Stomach (tissue), 9 donors: ENCODE measurements around the gene ZNF598. TPM values are rescaled to one million over a fixed set of nuclear protein-coding genes. Genes with fewer than 3 reads are reported as not detected.

Source experiments
- DNase-seq, 2 donors: peaks; one replicate each; pipeline versions ENCODE4 v3.0.0 to v3.0.0-alpha.2; 2013 to 2019
- H3K27ac ChIP-seq, 5 donors: fragments of 200-600 bp in 4 of 5; sonication (generic) in 4 of 5; one replicate each; pipeline ENCODE4 v1.5.1; 2013 to 2019; ENCODE audit warnings: mild to moderate bottlenecking in 1 of 5, moderate library complexity in 1 of 5
- H3K27me3 ChIP-seq, 3 donors: fragments of 200-600 bp; sonication (generic); one replicate each; pipeline ENCODE4 v1.5.1; 2017 to 2019; ENCODE audit warnings: mixed run types in 1 of 3
- H3K36me3 ChIP-seq, 4 donors: fragments of 200-600 bp; sonication (generic); 1 replicate in 3 of 4; 2 replicates in 1 of 4; pipeline ENCODE4 v1.5.1; 2016 to 2019
- H3K4me1 ChIP-seq, 4 donors: fragments of 200-600 bp; sonication (generic); one replicate each; pipeline ENCODE4 v1.5.1; 2016 to 2019
- H3K4me3 ChIP-seq, 4 donors: fragments of 200-600 bp; sonication (generic) in 3 of 4; one replicate each; pipeline ENCODE4 v1.5.1; 2016 to 2019; ENCODE audit warnings: mild to moderate bottlenecking in 1 of 4
- H3K9me3 ChIP-seq, 4 donors: fragments of 200-600 bp; sonication (generic); one replicate each; pipeline ENCODE4 v1.5.1; 2016 to 2019
- EP300 ChIP-seq: sonication (generic); formaldehyde crosslinking; IDR thresholded peaks from one replicate; pipeline ENCODE4 v1.6.1; 2017; ENCODE audit warnings: antibody characterized with exemption
- POLR2A ChIP-seq, 4 donors: fragments of 450-650 bp; IDR thresholded peaks; one replicate each; pipeline ENCODE4 v1.6.1; 2016; ENCODE audit warnings: antibody characterized with exemption in 4 of 4, control low read depth in 2 of 4, mild to moderate bottlenecking in 1 of 4, moderate library complexity in 1 of 4
- POLR2AphosphoS5 ChIP-seq, 3 donors: sonication (generic); formaldehyde crosslinking; IDR thresholded peaks; one replicate each; pipeline ENCODE4 v1.6.1; 2016; ENCODE audit warnings: antibody characterized with exemption in 3 of 3
- WGBS, 5 donors: extraction: QIAGEN DNeasy Blood & Tissue Kit in 3 of 5; methylation state at CpG; one replicate each; pipeline versions ENCODE4 v1.1.5 to v1.1.7; 2013 to 2018; 5-methylcytosine and 5-hydroxymethylcytosine counted together
- intact Hi-C: fragments of 100-400 bp; cut with DNase I; formaldehyde crosslinking; loops from one replicate; pipeline ENCODE4 v1.15.1; 2023; ENCODE audit warnings: low total_unique reads
- polyA plus RNA-seq, 3 donors: library from polyadenylated mRNA; stranded (reverse); fragments of 200-250 nt; gene quantifications; one replicate each; pipeline ENCODE4 v1.2.3, GENCODE V29; 2013
- small RNA-seq, 4 donors: library from RNA; depleted of rRNA; stranded (forward); fragments of <200 nt; gene quantifications; one replicate each; pipeline ENCODE3, GENCODE V24; 2016
- total RNA-seq, 5 donors: library from RNA; depleted of rRNA; stranded (reverse); fragments of >200 nt; gene quantifications; one replicate each; pipeline versions ENCODE4 v1.1.0 to v1.2.3, GENCODE V29; 2014 to 2016
- TF ChIP-seq, protein P1 (sequence below), 7 experiments: fragments of 450-650 bp in 4 of 7; fragments of 200-600 bp in 3 of 7; sonication (generic) in 3 of 7; IDR thresholded peaks; one replicate each; pipeline ENCODE4 v1.5.1; 2016 to 2019; ENCODE audit warnings: antibody characterized with exemption in 7 of 7, control low read depth in 2 of 7, mild to moderate bottlenecking in 1 of 7
- donor health status: healthy with polysubstance abuse.
- donor health status: Bipolar disorder and iron deficiency.
- donor health status: healthy.

The ZNF598 gene
- total and polyA plus RNA-seq, 8 donors = 16.3 to 86.2 (median 26.2) TPM

DNA sequence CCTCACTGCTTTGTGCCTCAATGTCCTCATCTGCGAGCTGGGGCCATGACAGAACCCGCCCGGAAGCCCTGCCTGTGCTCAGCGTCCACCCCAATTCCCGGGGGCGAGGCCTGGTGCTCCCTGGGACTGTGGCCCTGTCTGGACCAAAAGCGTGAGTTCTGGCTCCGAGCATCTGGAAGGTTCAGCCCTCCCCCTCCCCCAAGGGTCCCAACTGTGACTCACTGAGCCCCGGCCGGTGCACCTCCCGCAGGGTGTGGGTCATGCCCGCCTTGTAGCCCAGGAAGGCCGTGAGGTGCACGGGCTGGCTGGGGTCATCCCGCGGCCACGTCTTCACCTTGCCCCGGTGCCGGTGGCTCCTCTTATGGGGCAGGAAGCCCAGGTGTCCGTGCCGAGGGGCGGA, 55.9 kb downstream of the ZNF598 start:
- H3K36me3 ChIP-seq = no peaks in the 10 kb centered on the region
- H3K4me1 ChIP-seq = peaks cover 2 to 8% (median 2%) of the 10 kb centered on the region in 4 donors
- intact Hi-C loops = no loop called here
- WGBS, 5 donors = 86 to 94% (median 93%) methylated on average over 8 to 22 of the region's 22 CpGs
- no peaks in the 10 kb centered on the region for H3K27me3 ChIP-seq
- DNase-seq = no peak
- no peak for TF ChIP-seq POLR2AphosphoS5 (IDR thresholded peaks at IDR 0.05)
- TF ChIP-seq EP300 = no peak
- TF ChIP-seq, protein P1, sequence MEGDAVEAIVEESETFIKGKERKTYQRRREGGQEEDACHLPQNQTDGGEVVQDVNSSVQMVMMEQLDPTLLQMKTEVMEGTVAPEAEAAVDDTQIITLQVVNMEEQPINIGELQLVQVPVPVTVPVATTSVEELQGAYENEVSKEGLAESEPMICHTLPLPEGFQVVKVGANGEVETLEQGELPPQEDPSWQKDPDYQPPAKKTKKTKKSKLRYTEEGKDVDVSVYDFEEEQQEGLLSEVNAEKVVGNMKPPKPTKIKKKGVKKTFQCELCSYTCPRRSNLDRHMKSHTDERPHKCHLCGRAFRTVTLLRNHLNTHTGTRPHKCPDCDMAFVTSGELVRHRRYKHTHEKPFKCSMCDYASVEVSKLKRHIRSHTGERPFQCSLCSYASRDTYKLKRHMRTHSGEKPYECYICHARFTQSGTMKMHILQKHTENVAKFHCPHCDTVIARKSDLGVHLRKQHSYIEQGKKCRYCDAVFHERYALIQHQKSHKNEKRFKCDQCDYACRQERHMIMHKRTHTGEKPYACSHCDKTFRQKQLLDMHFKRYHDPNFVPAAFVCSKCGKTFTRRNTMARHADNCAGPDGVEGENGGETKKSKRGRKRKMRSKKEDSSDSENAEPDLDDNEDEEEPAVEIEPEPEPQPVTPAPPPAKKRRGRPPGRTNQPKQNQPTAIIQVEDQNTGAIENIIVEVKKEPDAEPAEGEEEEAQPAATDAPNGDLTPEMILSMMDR (IDR thresholded peaks at IDR 0.05) = no peak
- TF ChIP-seq POLR2A (IDR thresholded peaks at IDR 0.05) = no peak
- no peak overlapping the region for H3K4me3 ChIP-seq
- no peak overlapping the region for H3K27ac ChIP-seq
- no peaks in the 10 kb centered on the region for H3K9me3 ChIP-seq

DNA sequence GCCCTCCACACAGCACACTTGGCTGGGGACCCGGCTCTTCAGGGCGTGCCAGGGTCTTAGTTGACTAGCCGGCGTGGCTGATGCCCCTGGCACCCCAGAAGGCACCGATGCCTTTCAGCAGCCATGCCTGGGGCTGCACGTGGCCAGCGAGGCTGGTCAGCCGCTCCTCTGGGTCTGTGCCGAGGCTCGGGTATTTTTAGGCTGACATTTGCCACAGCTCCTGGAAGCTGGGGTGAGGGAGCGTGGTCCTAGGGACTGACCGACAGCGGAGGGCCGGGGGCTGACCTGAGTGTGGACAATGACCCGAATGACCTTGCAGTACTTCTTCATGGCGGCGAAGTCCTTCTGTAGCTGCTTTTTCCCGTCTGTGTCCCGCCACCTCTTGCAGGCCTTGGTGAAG, 59.1 kb downstream of the ZNF598 start:
- TF ChIP-seq POLR2AphosphoS5 (IDR thresholded peaks at IDR 0.05) = no peak
- TF ChIP-seq, protein P1 (IDR thresholded peaks at IDR 0.05) = no peak
- TF ChIP-seq EP300 = no peak
- TF ChIP-seq POLR2A (IDR thresholded peaks at IDR 0.05) = no peak
- WGBS, 5 donors = 81 to 86% (median 85%) methylated on average over 12 to 19 of the region's 19 CpGs
- H3K4me1 ChIP-seq = peaks cover 0 to 5% (median 0%) of the 10 kb centered on the region in 4 donors
- H3K4me3 ChIP-seq = no peak overlapping the region
- no peak for DNase-seq
- no peaks in the 10 kb centered on the region for H3K36me3 ChIP-seq
- intact Hi-C loops = no loop called here
- H3K9me3 ChIP-seq = no peaks in the 10 kb centered on the region
- H3K27ac ChIP-seq = no peak overlapping the region
- H3K27me3 ChIP-seq = no peaks in the 10 kb centered on the region

DNA sequence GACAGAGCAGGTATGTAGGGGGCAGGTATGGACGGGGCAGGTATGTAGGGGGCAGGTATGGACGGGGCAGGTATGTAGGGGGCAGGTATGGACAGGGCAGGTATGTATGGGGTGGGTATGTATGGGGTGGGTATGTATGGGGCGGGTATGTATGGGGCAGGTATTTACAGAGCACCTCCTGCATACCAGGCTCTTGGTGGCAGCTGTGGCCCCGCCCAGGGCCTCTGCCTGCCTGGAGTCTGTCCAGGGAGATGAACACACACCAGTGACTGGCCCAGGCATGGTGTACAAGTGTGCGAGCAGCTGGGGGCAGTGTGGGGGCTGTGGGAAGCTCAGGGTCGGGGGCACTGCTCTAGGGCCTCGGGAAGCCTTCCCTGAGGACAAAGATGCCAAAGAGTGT, 59.6 kb downstream of the ZNF598 start:
- WGBS, 5 donors = 34 to 55% (median 48%) methylated on average over 4 to 7 of the region's 7 CpGs
- Histone ChIP-seq H3K4me3 (no peak overlapping the region), H3K27ac (no peak overlapping the region), H3K9me3 (no peaks in the 10 kb centered on the region), H3K27me3 (no peaks in the 10 kb centered on the region), H3K36me3 (no peaks in the 10 kb centered on the region), H3K4me1 (peaks cover 0 to 5% (median 0%) of the 10 kb centered on the region in 4 donors)
- TF ChIP-seq POLR2AphosphoS5 (IDR thresholded peaks at IDR 0.05) (no peak), EP300 (no peak), POLR2A (IDR thresholded peaks at IDR 0.05) (no peak)
- TF ChIP-seq, protein P1 (IDR thresholded peaks at IDR 0.05) = no peak
- no peak for DNase-seq
- intact Hi-C loops = no loop called here

DNA sequence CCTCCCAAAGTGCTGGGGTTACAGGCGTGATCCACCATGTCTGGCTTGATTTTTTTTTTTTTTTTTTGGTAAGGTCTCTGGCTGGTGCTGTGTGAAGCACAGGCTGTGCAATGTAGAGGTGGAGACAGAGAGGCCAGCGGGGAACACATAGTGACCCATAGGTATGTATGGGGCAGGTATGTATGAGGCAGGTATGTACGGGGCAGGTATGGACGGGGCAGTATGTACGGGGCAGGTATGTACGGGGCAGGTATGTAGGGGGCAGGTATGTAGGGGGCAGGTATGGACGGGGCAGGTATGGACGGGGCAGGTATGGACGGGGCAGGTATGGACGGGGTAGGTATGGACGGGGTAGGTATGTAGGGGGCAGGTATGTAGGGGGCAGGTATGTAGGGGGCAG, 60.1 kb downstream of the ZNF598 start:
- Histone ChIP-seq H3K36me3 (no peaks in the 10 kb centered on the region), H3K27me3 (no peaks in the 10 kb centered on the region), H3K4me1 (peaks cover 0 to 4% (median 0%) of the 10 kb centered on the region in 4 donors), H3K27ac (no peak overlapping the region), H3K9me3 (no peaks in the 10 kb centered on the region), H3K4me3 (no peak overlapping the region)
- 88 to 96% (median 93%) methylated on average over 10 to 11 of the region's 11 CpGs for WGBS, 5 donors
- DNase-seq = no peak
- TF ChIP-seq POLR2AphosphoS5 (IDR thresholded peaks at IDR 0.05) (no peak), EP300 (no peak), POLR2A (IDR thresholded peaks at IDR 0.05) (no peak)
- TF ChIP-seq, protein P1 (IDR thresholded peaks at IDR 0.05) = no peak
- intact Hi-C loops = no loop called here

Small RNA genes lying within 50 kb of the gene (small RNA-seq; reads per million reads assigned to genes)
- gene AC005363.2 (0 reads per million in 4 donors), gene RN7SL219P (0 reads per million in 4 donors), gene SNORA10 (0 reads per million in 4 donors), gene SNORA64 (0 reads per million in 4 donors)

Other genes starting within 250 kb of the ZNF598 start
Only the 30 nearest of the 33 such genes appear.
- 100 to 1,000 TPM in 1 of 5 donors, 10 to 100 TPM in 4; 21.1 to 204 (median 64.7) TPM for gene MRPS34, start 236.7 kb downstream of the ZNF598 start, total RNA-seq
- gene MRPS34, start 236.7 kb downstream of the ZNF598 start, polyA plus RNA-seq = 100 to 1,000 TPM; 120 to 155 (median 126) TPM
- 100 to 1,000 TPM in 1 of 5 donors, 10 to 100 TPM in 4; 22.2 to 186 (median 70.9) TPM for gene SPSB3, start 227.2 kb downstream of the ZNF598 start, total RNA-seq
- 100 to 1,000 TPM in 1 of 3 donors, 10 to 100 TPM in 2; 54.2 to 111 (median 83.6) TPM for gene SPSB3, start 227.2 kb downstream of the ZNF598 start, polyA plus RNA-seq
- gene NUBP2, start 226.9 kb downstream of the ZNF598 start, total RNA-seq = 100 to 1,000 TPM in 1 of 5 donors, 10 to 100 TPM in 4; 14.7 to 171 (median 54.8) TPM
- gene NUBP2, start 226.9 kb downstream of the ZNF598 start, polyA plus RNA-seq = 10 to 100 TPM; 60.6 to 86.0 (median 74.7) TPM
- gene IGFALS, start 216.1 kb downstream of the ZNF598 start, total RNA-seq = 10 to 100 TPM in 2 of 5 donors, 1 to 10 TPM in 2, not detected in 1; 2.9 to 24.6 (median 8.8) TPM
- 10 to 100 TPM in 1 of 3 donors, 1 to 10 TPM in 2; 2.4 to 21.0 (median 6.0) TPM for gene IGFALS, start 216.1 kb downstream of the ZNF598 start, polyA plus RNA-seq
- 100 to 1,000 TPM in 1 of 5 donors, 10 to 100 TPM in 4; 30.3 to 119 (median 64.8) TPM for gene HAGH, start 183.0 kb downstream of the ZNF598 start, total RNA-seq
- gene HAGH, start 183.0 kb downstream of the ZNF598 start, polyA plus RNA-seq = 10 to 100 TPM; 64.9 to 80.2 (median 73.5) TPM
- gene FAHD1, start 182.6 kb downstream of the ZNF598 start, total RNA-seq = 100 to 1,000 TPM in 1 of 5 donors, 10 to 100 TPM in 4; 16.7 to 484 (median 36.6) TPM
- gene FAHD1, start 182.6 kb downstream of the ZNF598 start, polyA plus RNA-seq = 10 to 100 TPM; 15.4 to 37.7 (median 22.8) TPM
- not detected for gene MEIOB, start 137.7 kb downstream of the ZNF598 start, total RNA-seq
- gene MEIOB, start 137.7 kb downstream of the ZNF598 start, polyA plus RNA-seq = under 1 TPM in 1 of 3 donors, not detected in 2; 0.13 TPM
- gene HS3ST6, start 91.4 kb downstream of the ZNF598 start, total RNA-seq = not detected
- 1 to 10 TPM in 1 of 3 donors, not detected in 2; 1.6 TPM for gene HS3ST6, start 91.4 kb downstream of the ZNF598 start, polyA plus RNA-seq
- gene MSRB1, start 66.6 kb downstream of the ZNF598 start, total RNA-seq = 10 to 100 TPM in 3 of 5 donors, 1 to 10 TPM in 1, not detected in 1; 6.2 to 61.1 (median 16.3) TPM
- 10 to 100 TPM; 31.2 to 68.5 (median 48.9) TPM for gene MSRB1, start 66.6 kb downstream of the ZNF598 start, polyA plus RNA-seq
- not detected for gene RPL3L, start 55.1 kb downstream of the ZNF598 start, total RNA-seq
- under 1 TPM in 2 of 3 donors, not detected in 1; 0.05 to 0.19 TPM for gene RPL3L, start 55.1 kb downstream of the ZNF598 start, polyA plus RNA-seq
- 100 to 1,000 TPM in 1 of 5 donors, 10 to 100 TPM in 4; 28.6 to 119 (median 57.5) TPM for gene NDUFB10, start 50.3 kb downstream of the ZNF598 start, total RNA-seq
- gene NDUFB10, start 50.3 kb downstream of the ZNF598 start, polyA plus RNA-seq = 100 to 1,000 TPM; 242 to 285 (median 253) TPM
- gene RPS2, start 45.0 kb downstream of the ZNF598 start, total RNA-seq = 1,000 to 10,000 TPM in 4 of 5 donors, 100 to 1,000 TPM in 1; 997 to 2,615 (median 1,653) TPM
- gene RPS2, start 45.0 kb downstream of the ZNF598 start, polyA plus RNA-seq = 1,000 to 10,000 TPM; 2,720 to 4,842 (median 2,788) TPM
- not detected for gene RNF151, start 43.0 kb downstream of the ZNF598 start, total RNA-seq
- gene RNF151, start 43.0 kb downstream of the ZNF598 start, polyA plus RNA-seq = not detected
- 100 to 1,000 TPM in 1 of 5 donors, 10 to 100 TPM in 3, 1 to 10 TPM in 1; 9.4 to 174 (median 26.3) TPM for gene TBL3, start 37.8 kb downstream of the ZNF598 start, total RNA-seq
- 10 to 100 TPM; 32.7 to 52.7 (median 48.9) TPM for gene TBL3, start 37.8 kb downstream of the ZNF598 start, polyA plus RNA-seq
- gene NOXO1, start 28.4 kb downstream of the ZNF598 start, total RNA-seq = 10 to 100 TPM in 1 of 5 donors, not detected in 4; 58.2 TPM
- gene NOXO1, start 28.4 kb downstream of the ZNF598 start, polyA plus RNA-seq = 1 to 10 TPM; 1.2 to 3.4 (median 2.6) TPM
- 100 to 1,000 TPM in 1 of 5 donors, 10 to 100 TPM in 1, 1 to 10 TPM in 3; 3.1 to 313 (median 9.9) TPM for gene GFER, start 25.6 kb downstream of the ZNF598 start, total RNA-seq
- 10 to 100 TPM; 31.2 to 50.6 (median 36.1) TPM for gene GFER, start 25.6 kb downstream of the ZNF598 start, polyA plus RNA-seq
- gene SYNGR3, start 19.9 kb downstream of the ZNF598 start, total RNA-seq = 1 to 10 TPM in 1 of 5 donors, not detected in 4; 1.7 TPM
- 1 to 10 TPM in 1 of 3 donors, not detected in 2; 1.3 TPM for gene SYNGR3, start 19.9 kb downstream of the ZNF598 start, polyA plus RNA-seq
- under 1 TPM in 1 of 5 donors, not detected in 4; 0.55 TPM for gene NPW, start 10.0 kb upstream of the ZNF598 start, total RNA-seq
- 10 to 100 TPM in 1 of 3 donors, 1 to 10 TPM in 2; 1.6 to 12.4 (median 2.4) TPM for gene NPW, start 10.0 kb upstream of the ZNF598 start, polyA plus RNA-seq
- 100 to 1,000 TPM in 2 of 5 donors, 10 to 100 TPM in 3; 17.4 to 201 (median 95.5) TPM for gene NHERF2, start 17.1 kb upstream of the ZNF598 start, total RNA-seq
- 100 to 1,000 TPM in 2 of 3 donors, 10 to 100 TPM in 1; 65.4 to 236 (median 157) TPM for gene NHERF2, start 17.1 kb upstream of the ZNF598 start, polyA plus RNA-seq
- gene NTHL1, start 38.0 kb upstream of the ZNF598 start, total RNA-seq = 100 to 1,000 TPM in 2 of 5 donors, 1 to 10 TPM in 3; 2.3 to 663 (median 9.5) TPM
- 10 to 100 TPM; 29.2 to 40.6 (median 36.6) TPM for gene NTHL1, start 38.0 kb upstream of the ZNF598 start, polyA plus RNA-seq
- gene TSC2, start 38.2 kb upstream of the ZNF598 start, total RNA-seq = 100 to 1,000 TPM in 3 of 5 donors, 10 to 100 TPM in 2; 68.5 to 369 (median 118) TPM
- gene TSC2, start 38.2 kb upstream of the ZNF598 start, polyA plus RNA-seq = 10 to 100 TPM; 40.8 to 46.0 (median 41.1) TPM
- 100 to 1,000 TPM in 3 of 5 donors, 10 to 100 TPM in 2; 88.5 to 776 (median 459) TPM for gene PKD1, start 126.1 kb upstream of the ZNF598 start, total RNA-seq
- 10 to 100 TPM; 10.4 to 58.9 (median 22.7) TPM for gene PKD1, start 126.1 kb upstream of the ZNF598 start, polyA plus RNA-seq
- gene RAB26, start 138.8 kb upstream of the ZNF598 start, total RNA-seq = 100 to 1,000 TPM in 1 of 5 donors, 10 to 100 TPM in 1, not detected in 3; 27.2 to 114 TPM
- 10 to 100 TPM; 15.1 to 63.4 (median 20.3) TPM for gene RAB26, start 138.8 kb upstream of the ZNF598 start, polyA plus RNA-seq
- gene TRAF7, start 146.0 kb upstream of the ZNF598 start, total RNA-seq = 100 to 1,000 TPM in 1 of 5 donors, 10 to 100 TPM in 4; 20.9 to 204 (median 58.9) TPM
- gene TRAF7, start 146.0 kb upstream of the ZNF598 start, polyA plus RNA-seq = 10 to 100 TPM; 27.1 to 39.5 (median 37.3) TPM
- gene CASKIN1, start 186.8 kb upstream of the ZNF598 start, total RNA-seq = under 1 TPM in 1 of 5 donors, not detected in 4; 0.73 TPM
- gene CASKIN1, start 186.8 kb upstream of the ZNF598 start, polyA plus RNA-seq = under 1 TPM; 0.15 to 0.55 (median 0.19) TPM
- 100 to 1,000 TPM in 1 of 5 donors, 10 to 100 TPM in 3, 1 to 10 TPM in 1; 7.5 to 235 (median 56.2) TPM for gene MLST8, start 195.6 kb upstream of the ZNF598 start, total RNA-seq
- 10 to 100 TPM; 46.8 to 68.1 (median 55.3) TPM for gene MLST8, start 195.6 kb upstream of the ZNF598 start, polyA plus RNA-seq
- 10 to 100 TPM in 4 of 5 donors, 1 to 10 TPM in 1; 2.6 to 78.8 (median 16.5) TPM for gene BRICD5, start 201.0 kb upstream of the ZNF598 start, total RNA-seq
- gene BRICD5, start 201.0 kb upstream of the ZNF598 start, polyA plus RNA-seq = 1 to 10 TPM; 4.2 to 6.5 (median 6.3) TPM
- 10 to 100 TPM in 4 of 5 donors, 1 to 10 TPM in 1; 9.4 to 90.4 (median 15.9) TPM for gene PGP, start 205.0 kb upstream of the ZNF598 start, total RNA-seq
- gene PGP, start 205.0 kb upstream of the ZNF598 start, polyA plus RNA-seq = 10 to 100 TPM in 2 of 3 donors, 1 to 10 TPM in 1; 9.3 to 11.0 (median 10.0) TPM
- 100 to 1,000 TPM in 1 of 5 donors, 10 to 100 TPM in 4; 12.7 to 114 (median 64.5) TPM for gene E4F1, start 213.8 kb upstream of the ZNF598 start, total RNA-seq
- 10 to 100 TPM; 21.4 to 25.2 (median 23.8) TPM for gene E4F1, start 213.8 kb upstream of the ZNF598 start, polyA plus RNA-seq
- not detected for gene DNASE1L2, start 226.6 kb upstream of the ZNF598 start, total RNA-seq
- under 1 TPM in 2 of 3 donors, not detected in 1; 0.68 to 0.90 TPM for gene DNASE1L2, start 226.6 kb upstream of the ZNF598 start, polyA plus RNA-seq